Activated CD8-positive, alpha-beta memory T cell treated with anti-CD3 and anti-CD28 coated beads, Interleukin-2, amount 50 U/mL, for 24 hours (primary cell): ENCODE data around the gene ATP8B2.
"Not testable (repeated sequence)": the region's sequence is repeated elsewhere in the genome, so short reads cannot be mapped to it uniquely, and the experiment has no call there.

ENCODE experiments used
- DNase-seq: peaks from one replicate; pipeline ENCODE4 v3.0.0-alpha.2; 2020; ENCODE audit errors: extremely low read depth

ATP8B2 gene

GRCh38 chr1:154325583-154326545, 539 bp downstream of the ATP8B2 start:
- no peak for DNase-seq

GRCh38 chr1:154326546-154327465, 1.5 kb downstream of the ATP8B2 start:
- DNase-seq: no peak

GRCh38 chr1:154327466-154328317, 2.4 kb downstream of the ATP8B2 start:
- no peak for DNase-seq

- peak; percentile 60 for DNase-seq
These were observed 3.2 kb downstream of the ATP8B2 start for GRCh38 chr1:154328318-154329151.

GRCh38 chr1:154329152-154329521, 3.8 kb downstream of the ATP8B2 start:
- no peak for DNase-seq

- no peak for DNase-seq
These were observed 4.3 kb downstream of the ATP8B2 start for GRCh38 chr1:154329551-154330131.

- DNase-seq: no peak
These were observed 5.3 kb downstream of the ATP8B2 start for GRCh38 chr1:154330669-154331068.

GRCh38 chr1:154334079-154335024, 9.0 kb downstream of the ATP8B2 start:
- DNase-seq: no peak

GRCh38 chr1:154335025-154335714, 9.8 kb downstream of the ATP8B2 start:
- peak; percentile 82 for DNase-seq

- DNase-seq: no peak
These were observed 12.0 kb downstream of the ATP8B2 start for GRCh38 chr1:154337253-154337894.

GRCh38 chr1:154338875-154339274, 13.6 kb downstream of the ATP8B2 start:
- no peak for DNase-seq

- not testable (repeated sequence) for DNase-seq
These were observed 16.0 kb downstream of the ATP8B2 start for GRCh38 chr1:154341366-154341765.

- no peak for DNase-seq
These were observed 16.8 kb downstream of the ATP8B2 start for GRCh38 chr1:154342132-154342531.

GRCh38 chr1:154342836-154343472, 17.6 kb downstream of the ATP8B2 start:
- DNase-seq: peak; percentile 53

- no peak for DNase-seq
These were observed 19.9 kb downstream of the ATP8B2 start for GRCh38 chr1:154344977-154345837.

GRCh38 chr1:154346276-154346917, 21.1 kb downstream of the ATP8B2 start:
- no peak for DNase-seq
